HG02678 (cell line): ENCODE results near the gene NCAPG2.
"Not testable (repeated sequence)": the region's sequence is repeated elsewhere in the genome, so short reads cannot be mapped to it uniquely, and the experiment has no call there.

Experiments
- ATAC-seq: cut with Tn5 transposase; IDR thresholded peaks from one replicate; pipeline ENCODE4 v1.9.1; 2021; ENCODE audit warnings: mild to moderate bottlenecking, moderate library complexity; ENCODE audit not compliant: unreplicated experiment

NCAPG2 gene

DNA sequence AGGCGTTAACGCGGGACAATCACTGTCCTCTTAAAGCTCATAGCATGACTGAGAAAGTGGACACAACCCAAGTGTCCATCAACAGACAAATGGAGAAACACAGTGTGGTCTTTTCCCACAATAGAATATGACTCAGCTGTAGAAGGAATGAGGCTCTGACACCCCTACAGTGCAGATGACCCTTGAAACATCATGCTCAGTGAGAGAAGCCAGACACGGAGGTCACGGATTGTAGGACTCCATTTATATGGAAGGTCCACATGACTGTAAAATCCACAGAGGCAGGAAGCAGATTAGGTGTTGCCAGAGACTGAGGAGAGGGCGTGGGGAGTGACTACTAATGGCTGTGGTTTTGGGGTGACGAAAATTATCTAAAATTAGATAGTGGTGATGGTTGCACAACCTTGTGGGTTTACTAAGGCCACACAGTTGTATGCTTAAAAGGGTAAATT is 6.1 kb upstream of the NCAPG2 start:
- no peak for ATAC-seq

GRCh38 chr7:158707610-158708009 is 3.0 kb upstream of the NCAPG2 start:
- ATAC-seq: no peak

DNA sequence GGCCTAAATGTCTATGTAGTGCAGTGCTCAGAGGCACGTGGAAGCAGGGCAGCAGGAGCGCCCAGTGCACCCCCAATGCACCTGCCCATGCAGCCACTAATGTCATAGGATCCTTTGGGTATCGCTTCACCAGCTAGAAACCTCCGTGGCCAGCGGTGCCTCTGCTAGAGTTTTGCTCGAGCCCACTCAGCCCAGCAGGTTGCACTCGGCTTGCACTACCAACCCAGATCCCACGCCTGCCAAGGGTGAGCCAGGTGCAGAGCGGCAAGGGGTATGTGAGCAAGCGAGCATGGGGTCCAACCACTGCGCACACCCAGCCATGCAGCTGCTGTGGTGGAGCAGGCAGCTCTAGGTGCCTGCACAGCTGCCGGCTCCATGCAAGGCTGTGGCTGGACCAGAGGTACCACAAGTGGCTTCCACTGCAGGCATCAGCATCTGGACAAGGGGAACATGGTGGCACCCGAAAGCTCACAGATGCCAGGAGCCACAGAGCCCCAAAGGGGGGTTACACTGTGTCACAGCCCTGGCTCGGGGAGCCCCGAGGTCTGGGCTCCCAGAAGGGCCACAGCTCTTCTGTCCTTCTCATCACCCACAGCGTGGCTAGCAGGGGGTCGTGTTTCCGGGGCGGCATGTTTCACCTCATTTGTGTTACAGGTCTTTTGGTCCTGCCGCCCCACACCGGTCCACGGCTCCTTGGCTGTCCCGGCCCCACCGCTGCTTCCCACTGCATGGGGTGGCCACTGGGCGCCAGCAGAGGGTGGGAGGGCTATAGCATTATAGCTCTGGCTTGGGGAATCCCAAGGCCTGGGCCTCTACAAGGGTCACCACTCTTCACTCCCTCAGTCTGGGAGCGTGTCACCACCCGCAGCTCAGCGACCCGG is 2.3 kb upstream of the NCAPG2 start:
- no peak for ATAC-seq

- no peak for ATAC-seq
These were observed 1.7 kb upstream of the NCAPG2 start for GRCh38 chr7:158706273-158706704.

- no peak for ATAC-seq
These were observed 738 bp upstream of the NCAPG2 start for GRCh38 chr7:158705234-158705850.

DNA sequence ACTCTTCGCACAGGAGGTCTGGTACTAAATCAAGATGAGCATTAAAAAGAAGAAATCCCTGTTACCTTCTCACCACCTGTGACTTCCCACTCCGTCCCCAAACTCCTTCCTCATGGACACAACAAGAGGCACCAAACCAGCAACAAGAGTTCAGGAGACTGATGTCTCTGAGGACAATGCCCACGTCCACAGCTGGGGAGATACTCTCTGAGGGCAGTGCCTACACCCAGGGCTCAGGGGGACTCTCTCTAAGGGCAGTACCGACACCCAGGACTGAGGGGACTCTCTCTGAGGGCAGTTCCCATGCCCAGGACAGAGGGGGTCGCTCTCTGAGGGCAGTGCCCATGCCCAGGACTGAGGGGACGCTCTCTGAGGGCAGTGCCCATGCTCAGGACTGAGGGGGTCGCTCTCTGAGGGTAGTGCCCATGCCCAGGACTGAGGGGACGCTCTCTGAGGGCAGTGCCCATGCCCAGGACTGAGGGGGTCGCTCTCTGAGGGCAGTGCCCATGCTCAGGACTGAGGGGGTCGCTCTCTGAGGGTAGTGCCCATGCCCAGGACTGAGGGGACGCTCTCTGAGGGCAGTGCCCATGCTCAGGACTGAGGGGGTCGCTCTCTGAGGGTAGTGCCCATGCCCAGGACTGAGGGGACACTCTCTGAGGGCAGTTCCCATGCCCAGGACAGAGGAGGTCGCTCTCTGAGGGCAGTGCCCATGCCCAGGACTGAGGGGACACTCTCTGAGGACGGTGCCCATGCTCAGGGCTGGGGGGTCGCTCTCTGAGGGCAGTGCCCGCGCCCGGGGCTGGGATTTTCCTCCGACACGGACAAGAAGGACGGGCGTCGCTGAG is 703 bp downstream of the NCAPG2 start:
- not testable (repeated sequence) for ATAC-seq

DNA sequence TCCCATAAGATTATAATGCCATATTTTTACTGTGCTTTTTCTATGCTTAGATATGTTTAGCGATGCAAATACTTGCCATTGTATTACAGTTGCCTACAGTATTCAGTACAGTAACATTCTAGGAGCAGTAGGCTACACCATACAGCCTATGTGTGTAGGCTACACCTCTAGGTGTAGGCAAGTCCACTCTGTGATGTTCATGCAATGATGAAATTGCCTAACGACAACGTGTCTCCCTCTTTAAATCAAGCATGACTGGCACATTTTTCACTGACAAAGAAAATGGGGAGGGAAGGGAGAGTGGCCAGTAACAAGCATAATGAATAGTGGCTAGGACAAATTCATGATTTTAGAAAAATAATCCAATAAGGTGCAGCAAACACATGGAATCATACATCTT is 1.7 kb downstream of the NCAPG2 start:
- no peak for ATAC-seq

DNA sequence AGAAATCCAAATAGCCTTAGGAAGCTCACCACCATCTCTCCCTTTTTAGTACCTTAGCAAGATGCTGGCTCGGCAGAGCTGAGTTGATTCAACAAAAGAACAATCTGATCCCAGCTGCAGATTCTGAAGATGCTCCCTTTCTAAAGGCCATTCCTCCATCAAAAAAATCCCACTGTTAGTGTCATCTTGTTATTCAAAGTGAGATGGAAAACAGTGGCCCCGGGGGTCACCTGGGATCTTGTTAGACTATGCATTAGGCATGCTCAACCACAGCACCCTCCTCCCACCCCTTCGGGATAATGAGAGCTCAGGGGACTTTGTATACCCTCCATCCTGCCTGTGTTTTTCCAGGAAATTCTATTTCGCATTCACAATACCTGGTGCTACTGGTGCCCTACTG is 2.4 kb downstream of the NCAPG2 start:
- no peak for ATAC-seq

DNA sequence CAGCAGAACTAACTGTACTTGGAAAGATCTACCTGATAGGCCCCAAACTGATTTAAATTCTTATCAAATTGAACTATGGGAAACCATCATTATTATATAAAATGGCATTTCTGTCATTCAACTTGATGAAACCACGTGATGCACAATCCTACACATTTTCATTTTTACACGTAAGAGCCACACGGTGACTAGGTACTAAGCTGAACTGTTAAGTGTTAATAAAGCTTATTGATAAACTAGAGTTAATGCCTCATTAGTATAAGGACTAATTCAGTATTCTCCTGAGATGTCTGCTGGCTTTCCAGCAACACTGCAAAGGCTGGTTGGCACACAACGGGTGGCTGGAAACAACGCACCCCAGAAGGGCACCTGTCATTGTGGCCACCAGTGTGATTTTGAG is 4.6 kb downstream of the NCAPG2 start:
- no peak for ATAC-seq

GRCh38 chr7:158699341-158699740 is 5.3 kb downstream of the NCAPG2 start:
- ATAC-seq: no peak

DNA sequence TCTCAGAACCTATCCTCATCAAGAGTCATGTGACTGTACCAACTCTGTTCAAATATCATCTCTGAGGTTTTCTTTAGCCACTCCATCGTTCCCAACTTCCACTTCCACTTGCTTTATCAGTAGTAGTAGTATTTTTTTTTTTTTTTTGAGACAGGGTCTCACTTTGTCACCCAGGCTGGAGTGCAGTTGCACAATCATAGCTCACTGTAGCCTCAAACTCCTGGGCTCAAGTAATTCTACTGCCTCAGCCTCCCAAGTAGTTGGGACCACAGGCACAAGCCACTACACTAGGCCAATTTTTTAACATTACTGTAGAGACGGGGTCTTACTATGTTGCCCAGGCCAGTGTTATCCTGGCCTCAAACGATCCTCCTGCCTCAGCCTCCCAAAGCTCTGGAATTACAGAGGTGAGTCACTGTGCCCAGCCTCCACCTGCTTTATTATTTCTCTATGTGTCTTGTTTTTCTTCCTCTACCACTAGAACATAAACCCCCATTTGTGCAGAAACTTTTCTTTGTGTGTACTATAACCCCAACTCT is 5.9 kb downstream of the NCAPG2 start:
- ATAC-seq: no peak

- ATAC-seq: not testable (repeated sequence)
These were observed 7.0 kb downstream of the NCAPG2 start for GRCh38 chr7:158697597-158697996.

GRCh38 chr7:158695726-158696452 is 8.7 kb downstream of the NCAPG2 start:
- ATAC-seq: peak; percentile 91

- ATAC-seq: no peak
These were observed 9.5 kb downstream of the NCAPG2 start for GRCh38 chr7:158695056-158695455.

GRCh38 chr7:158694650-158695049 is 10.0 kb downstream of the NCAPG2 start:
- no peak for ATAC-seq

GRCh38 chr7:158689488-158689887 is 15.1 kb downstream of the NCAPG2 start:
- no peak for ATAC-seq

GRCh38 chr7:158687406-158687805 is 17.2 kb downstream of the NCAPG2 start:
- no peak for ATAC-seq

- no peak for ATAC-seq
These were observed 18.9 kb downstream of the NCAPG2 start for GRCh38 chr7:158685693-158686092.

DNA sequence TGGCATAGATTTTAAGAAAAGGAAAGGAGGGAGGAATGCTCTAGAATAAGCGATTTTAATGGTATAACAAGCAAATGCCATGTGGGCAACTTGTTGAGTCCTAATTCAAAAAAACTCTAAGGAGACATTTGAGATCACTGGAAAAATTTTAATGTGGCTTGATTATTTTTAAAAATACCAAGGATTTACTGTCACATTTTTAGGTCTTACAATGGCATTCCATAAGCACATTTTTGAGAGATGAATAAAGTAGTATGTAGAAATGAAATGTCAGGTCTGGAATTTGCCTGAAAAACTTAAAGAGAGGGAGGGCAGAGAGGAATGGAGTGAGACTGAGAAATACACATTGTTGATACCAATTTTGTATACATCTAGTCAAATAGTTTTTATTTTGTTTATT is 20.3 kb downstream of the NCAPG2 start:
- ATAC-seq: no peak

DNA sequence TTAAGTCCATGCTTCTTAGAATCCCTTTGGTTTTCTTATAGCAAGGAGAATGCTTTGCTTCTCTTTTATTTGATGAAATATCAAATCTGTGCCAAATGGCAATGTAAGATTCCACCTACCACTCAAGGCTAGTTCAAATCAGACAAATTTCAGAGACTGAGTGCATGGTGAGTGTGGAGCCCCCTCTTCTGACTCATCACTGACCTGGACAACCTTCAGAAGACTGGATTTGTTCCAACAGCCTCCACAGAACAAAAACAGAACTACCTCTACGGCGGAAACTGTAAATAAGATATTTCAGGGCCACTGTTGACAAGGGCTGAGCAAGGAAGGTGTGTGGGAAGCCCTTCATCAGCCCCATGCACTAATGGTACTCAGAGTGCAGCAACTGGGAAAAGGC is 21.1 kb downstream of the NCAPG2 start:
- no peak for ATAC-seq
